ENCODE results near the gene RCCD1.
"Not testable (repeated sequence)": the region's sequence is repeated elsewhere in the genome, so short reads cannot be mapped to it uniquely, and the experiment has no call there.

RCCD1 gene, protein sequence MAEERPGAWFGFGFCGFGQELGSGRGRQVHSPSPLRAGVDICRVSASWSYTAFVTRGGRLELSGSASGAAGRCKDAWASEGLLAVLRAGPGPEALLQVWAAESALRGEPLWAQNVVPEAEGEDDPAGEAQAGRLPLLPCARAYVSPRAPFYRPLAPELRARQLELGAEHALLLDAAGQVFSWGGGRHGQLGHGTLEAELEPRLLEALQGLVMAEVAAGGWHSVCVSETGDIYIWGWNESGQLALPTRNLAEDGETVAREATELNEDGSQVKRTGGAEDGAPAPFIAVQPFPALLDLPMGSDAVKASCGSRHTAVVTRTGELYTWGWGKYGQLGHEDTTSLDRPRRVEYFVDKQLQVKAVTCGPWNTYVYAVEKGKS

GRCh38 chr15:90954712-90955623 lies at the start of gene RCCD1:
Gene RCCD1, plus strand, starts transcription at chr15:90954884. Its CDS starts 1,851 bp downstream, at chr15:90956735.
- no peak for DNase-seq

DNA sequence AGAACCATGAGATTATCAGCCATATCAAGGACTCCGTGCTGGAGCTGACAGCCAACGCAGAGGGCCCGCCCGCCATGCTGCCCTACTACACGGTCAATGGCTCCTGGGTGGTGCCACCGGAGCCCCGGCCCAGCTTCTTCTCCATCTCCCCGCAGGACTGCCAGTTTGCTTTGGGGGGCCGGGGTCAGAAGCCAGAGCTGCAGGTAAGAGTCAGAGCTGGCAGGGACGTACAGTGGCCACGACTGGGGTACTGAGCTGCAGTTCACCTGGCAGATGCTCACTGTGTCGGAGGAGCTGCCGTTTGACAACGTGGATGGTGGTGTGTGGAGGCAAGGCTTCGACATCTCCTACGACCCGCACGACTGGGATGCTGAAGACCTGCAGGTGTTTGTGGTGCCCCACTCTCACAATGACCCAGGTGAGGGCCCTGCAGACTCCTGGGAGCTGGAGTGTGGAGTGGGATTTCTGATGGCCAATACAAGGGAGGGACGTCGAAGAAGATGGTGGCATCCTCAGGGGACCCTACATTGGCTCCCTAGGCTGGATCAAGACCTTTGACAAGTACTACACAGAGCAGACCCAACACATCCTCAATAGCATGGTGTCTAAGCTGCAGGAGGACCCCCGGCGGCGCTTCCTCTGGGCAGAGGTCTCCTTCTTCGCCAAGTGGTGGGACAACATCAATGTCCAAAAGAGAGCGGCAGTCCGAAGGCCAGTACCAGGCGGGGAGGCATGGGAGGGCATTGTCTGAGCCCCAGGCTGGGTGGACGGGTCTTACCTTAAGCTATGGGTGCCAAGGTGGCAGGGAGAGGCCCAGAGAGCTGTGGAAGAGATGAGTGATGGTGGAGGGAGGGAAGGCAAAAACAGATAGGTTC lies 49.1 kb upstream of the RCCD1 start:
- DNase-seq, result no peak

- no peak for DNase-seq
Measured at GRCh38 chr15:90906181-90906849, 48.4 kb upstream of the RCCD1 start.

DNA sequence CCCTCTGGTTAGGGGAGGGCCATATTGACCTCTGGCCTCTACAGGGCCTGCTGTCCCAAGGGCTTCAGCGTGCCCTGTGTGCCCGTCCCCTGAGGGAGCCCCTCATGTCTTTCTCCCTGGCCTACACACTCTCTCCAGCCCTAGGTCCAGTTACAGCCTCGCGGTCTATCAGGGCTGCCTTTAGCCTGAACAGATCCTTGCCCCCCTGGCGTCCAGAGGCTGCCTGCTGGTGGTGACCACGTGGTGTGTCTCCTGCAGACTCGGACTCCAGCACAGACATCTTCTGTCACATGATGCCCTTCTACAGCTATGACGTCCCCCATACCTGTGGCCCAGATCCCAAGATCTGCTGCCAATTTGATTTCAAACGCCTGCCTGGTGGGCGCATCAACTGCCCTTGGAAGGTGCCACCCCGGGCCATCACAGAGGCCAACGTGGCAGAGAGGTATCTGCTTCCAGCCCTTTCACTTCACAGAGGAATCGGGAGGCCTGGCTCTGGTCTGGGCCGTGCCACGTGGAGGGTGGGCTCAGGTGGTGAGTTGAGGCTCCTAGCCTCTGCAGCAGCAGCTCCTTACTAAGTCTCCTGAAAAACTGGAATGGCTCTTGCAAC lies 47.5 kb upstream of the RCCD1 start:
- no peak for DNase-seq

DNA sequence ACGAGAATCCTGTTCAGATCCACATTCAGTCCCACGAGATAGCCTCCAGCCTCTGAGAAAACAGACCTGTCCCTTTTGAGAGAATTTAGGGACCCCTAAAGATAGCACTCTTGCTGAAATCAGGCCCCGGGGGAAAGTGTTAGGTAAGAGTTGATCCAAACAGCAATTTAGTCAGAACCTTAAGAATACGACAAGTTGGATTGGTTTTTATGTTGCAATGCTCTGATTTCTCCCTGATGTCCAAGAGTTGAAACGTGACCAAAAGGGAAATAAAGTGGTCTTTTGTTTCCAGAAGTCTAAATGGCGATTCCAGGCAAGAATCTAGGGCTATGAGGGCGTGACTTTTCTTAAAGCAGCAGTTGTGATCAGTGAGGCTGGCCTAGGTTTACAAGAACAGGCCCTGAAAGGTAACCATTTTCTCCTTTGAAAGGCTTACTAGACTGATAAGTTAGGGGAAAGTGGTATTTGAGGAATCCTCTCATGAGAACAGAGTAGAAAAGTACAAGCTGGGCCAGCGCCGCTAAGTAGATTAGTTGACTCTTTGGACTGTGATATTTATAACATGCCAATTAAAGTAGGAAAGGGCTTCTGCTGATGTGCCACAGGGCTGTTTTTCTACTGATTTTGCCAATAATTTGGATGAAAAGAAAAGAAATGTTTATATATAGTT lies 46.7 kb upstream of the RCCD1 start:
- no peak for DNase-seq

GRCh38 chr15:90909449-90909848 lies 45.2 kb upstream of the RCCD1 start:
- DNase-seq, result not testable (repeated sequence)

GRCh38 chr15:90909976-90910375 lies 44.7 kb upstream of the RCCD1 start:
- no peak for DNase-seq

- DNase-seq, result no peak
Measured at GRCh38 chr15:90910441-90911301, 44.0 kb upstream of the RCCD1 start.

GRCh38 chr15:90911302-90911623 lies 43.4 kb upstream of the RCCD1 start:
- DNase-seq, result no peak

DNA sequence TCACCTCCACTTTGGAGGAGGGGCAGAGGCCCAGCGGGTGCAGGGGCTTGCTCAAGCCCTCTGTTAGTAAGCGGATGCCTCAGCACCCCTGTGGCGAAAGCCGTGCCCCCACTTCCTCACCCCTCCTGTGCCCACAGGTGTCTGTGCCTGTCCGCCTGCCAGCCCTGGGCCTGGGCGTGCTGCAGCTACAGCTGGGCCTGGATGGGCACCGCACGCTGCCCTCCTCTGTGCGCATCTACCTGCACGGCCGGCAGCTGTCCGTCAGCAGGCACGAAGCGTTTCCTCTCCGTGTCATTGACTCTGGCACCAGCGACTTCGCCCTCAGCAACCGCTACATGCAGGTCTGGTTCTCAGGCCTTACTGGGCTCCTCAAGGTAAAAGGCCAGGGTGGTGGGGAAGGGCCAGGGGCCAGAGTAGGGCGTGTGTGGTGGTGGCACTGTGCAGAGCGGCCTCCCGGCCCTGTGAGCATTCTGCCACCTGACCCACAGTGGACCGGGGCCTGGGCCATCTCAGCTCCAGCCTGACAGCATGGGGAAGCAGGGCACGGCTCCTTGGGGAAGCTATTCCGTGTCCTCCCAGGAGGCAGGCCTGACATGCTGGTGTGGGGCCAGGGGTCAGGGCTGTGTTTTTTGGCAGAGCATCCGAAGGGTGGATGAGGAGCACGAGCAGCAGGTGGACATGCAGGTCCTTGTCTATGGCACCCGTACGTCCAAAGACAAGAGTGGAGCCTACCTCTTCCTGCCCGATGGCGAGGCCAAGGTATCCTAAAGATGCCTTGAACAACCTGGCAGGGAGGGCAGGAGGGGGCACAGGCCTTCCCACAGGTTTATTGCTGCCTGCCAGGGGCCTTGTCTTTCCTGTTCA lies 42.5 kb upstream of the RCCD1 start:
- no peak for DNase-seq

GRCh38 chr15:90912770-90913075 lies 42.0 kb upstream of the RCCD1 start:
- no peak for DNase-seq

- no peak for DNase-seq
Measured at GRCh38 chr15:90913398-90913944, 41.2 kb upstream of the RCCD1 start.

GRCh38 chr15:90914305-90915080 lies 40.2 kb upstream of the RCCD1 start:
- DNase-seq, result no peak

- DNase-seq, result no peak
Measured at GRCh38 chr15:90915216-90915807, 39.4 kb upstream of the RCCD1 start.

DNA sequence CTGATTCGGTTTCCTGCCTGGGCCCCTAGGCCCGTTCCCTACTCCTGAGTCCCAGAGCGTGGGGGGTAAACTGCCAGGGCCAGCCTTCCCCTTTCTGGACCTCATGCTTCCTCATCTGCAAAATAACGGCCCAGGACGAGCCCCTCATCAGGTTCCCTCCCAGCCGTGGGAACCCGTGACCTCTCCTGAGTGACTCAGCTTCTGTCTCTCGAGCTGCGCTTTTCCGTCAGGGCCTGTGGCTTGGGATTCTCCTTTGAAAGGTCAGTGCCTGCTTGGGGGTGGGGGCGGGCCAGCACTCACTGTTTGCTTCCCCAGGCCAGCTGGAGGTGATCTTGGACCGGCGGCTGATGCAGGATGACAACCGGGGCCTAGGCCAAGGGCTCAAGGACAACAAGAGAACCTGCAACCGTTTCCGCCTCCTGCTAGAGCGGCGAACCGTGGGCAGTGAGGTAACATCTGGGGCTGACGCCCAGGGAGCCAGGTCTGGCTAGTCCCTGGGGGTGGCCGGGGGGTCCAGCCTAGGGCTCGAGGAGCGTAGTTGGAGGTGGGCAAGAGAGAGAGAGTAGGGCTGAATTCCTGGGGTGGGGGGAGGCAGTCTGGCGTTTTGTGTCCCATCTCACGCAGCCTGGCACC lies 38.8 kb upstream of the RCCD1 start:
- DNase-seq, result no peak

DNA sequence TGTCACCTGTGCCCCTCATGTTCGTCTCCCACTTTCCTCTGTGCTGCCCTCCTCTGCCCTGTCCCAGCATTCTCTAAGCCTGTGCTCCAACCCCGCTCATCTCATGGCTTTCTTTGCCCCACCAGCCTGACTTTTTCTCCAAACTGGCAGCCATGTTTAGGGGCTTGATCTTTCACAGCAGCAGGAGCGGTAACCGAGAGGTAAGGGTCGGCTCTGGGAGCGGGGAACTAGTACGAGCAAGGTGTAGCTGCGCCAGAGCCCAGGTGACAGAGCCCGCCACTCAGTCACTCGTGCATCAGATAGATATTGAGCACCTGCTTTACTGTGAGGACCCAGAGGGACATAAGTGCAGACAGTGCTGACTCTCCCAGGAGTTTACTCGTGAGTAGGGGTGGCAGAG lies 38.2 kb upstream of the RCCD1 start:
- no peak for DNase-seq

- no peak for DNase-seq
Measured at GRCh38 chr15:90917569-90917968, 37.1 kb upstream of the RCCD1 start.
